NCI-H2171 (cell line): ENCODE results near the gene SCAMP4.
"Not testable (repeated sequence)": the region's sequence is repeated elsewhere in the genome, so short reads cannot be mapped to it uniquely, and the experiment has no call there.

Experiments
- DNase-seq: peaks from one replicate; lab custom pipeline; 2025; lab: John Stamatoyannopoulos, UW

Gene SCAMP4

DNA sequence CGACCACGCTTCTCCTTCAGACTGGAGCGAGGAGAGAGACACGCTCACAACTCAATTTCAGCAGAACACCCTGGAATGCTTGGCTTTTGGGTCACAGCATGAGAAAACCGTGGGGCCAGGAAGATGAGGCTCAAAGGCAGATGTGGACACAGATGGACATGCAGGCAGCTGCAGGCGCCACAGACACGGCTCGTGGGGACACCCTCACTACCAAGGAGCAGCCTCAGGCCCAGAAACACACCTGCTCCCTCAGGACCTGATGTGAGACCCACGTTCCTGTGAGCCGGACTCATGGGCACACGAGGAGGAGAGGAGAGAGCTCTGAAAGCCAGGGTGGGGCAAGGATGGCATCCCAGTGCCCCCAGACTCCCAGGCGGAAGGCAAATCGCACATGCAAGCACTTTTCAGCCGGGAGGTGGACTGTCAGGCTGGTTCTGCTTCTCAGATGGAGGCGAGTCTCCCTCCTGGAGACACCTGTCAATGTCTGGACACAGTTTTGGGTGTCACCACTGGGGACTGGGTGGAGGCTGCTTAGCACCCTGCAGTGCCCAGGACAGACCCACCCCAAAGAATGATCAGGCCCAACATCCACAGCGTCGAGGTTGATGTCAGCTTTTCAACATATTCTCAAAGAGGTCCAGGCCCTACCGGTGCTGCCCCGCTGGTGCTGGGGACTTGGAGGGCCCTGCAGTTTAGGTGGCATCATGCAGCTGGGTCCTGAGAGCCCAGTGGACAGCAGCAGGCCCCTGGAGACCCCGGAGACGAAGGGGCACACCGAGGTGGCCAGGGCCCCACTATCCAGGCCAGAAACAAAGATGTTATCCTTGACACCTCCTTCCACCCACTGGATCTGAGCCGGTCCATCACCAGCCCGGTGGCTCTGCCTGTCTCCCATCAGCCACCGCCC, 22.2 kb upstream of the SCAMP4 start:
- no peak for DNase-seq

DNA sequence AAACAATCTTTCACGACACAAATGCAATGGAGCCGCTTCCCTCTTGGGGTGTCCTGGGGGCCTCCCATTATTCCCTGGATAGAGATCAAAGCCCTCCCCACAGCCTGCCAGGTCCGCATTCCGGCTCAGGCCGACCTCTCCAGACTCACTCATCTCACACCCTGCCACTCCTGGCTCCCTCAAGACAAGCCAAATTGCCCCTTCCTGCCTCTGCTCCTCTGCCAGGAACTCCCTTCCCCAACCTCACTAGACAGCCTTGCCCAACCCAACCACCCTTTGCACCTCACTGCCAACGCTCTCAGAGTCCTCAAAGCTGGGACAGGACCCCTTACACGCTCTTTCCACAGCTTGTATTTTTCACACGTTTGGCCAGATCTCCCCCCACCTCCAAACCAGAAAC, 21.4 kb upstream of the SCAMP4 start:
- no peak for DNase-seq

DNA sequence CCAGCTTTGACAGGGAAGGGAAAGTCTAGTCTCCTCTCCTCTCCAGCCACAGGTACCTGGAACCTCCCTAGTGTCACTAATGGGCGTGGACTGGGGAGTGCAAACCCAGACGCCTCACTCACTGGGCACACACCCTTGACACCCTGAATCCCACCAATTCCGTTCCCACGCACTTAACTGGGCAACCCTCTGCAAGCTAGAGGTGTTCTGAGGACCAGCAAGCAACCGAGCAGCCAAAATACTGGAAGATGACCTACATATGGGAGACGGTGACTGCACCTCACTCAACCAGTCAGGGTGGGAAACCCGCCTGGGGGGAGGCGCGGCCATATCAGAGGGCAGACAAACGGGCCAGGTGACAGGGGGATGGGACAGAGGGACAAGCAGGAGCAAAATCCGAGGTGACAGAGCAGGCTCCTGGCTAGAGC, 20.9 kb upstream of the SCAMP4 start:
- no peak for DNase-seq

DNA sequence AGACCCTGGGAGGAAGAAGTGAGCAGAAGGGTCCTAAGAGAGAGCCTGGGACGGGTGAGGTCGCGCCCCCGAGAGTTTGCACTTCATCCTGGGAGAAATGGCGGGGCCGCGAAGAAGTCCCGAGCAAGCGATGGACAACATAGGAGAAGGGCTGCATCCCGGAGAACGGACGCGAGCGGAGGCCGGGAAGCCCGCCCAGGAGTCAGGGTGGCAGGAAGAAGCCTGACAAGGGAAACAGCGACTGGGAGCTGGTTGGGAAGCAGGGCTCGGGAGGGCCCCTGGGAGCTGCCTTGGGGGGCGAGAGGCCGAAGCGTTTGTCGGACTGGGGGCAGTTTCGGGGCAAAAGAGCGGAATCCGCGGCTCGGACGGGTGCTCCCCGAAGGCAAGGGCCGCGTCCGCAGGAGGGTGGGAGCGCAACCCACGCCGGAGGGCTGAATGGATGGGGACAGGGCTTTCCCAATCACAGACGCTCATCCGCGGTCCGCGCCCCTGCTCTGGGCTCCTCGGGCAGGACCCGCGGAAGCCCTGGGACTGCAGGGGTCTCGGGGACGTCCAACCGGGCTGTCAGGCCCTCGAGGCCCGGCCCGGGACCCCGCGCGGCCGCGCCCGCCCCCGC, 20.4 kb upstream of the SCAMP4 start:
- no peak for DNase-seq

DNA sequence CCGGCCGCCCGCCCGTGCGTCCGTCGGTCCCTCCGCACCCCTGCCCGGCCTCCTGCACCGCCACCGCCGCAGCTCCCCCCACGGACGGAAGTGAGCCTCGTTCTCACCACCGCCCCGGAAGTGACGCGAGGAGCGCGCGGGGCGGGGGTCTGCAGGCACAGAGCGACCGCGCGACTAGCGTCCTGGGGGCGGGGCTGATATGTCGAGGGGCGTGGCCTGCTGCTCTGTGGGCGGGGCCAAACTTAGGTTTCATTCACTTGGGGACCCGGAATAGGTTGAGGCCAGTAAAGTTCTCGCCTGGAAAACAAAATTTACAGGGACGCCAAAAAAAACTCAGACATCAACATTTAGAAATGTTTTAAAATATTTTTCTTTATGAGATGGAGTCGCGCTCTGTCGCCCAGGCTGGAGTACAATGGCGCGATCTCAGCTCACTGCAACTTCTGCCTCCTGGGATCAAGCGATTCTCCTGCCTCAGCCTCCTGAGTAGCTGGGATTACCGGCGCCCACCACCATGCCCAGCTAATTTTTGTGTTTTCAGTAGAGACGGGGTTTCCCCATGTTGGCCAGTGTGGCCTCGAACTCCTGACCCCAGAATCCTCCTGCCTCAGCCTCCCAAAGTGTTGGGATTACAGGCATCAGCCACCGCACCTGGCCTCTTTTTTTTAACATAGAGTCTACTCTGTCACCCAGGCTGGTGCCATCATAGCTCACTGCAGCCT, 19.6 kb upstream of the SCAMP4 start, which contains the start of gene ABHD17A:
Gene ABHD17A, minus strand, starts transcription at position 99 of the 722 bp plus-strand sequence. CDS start 3,930 bp downstream, outside the sequence.
- DNase-seq = peak; percentile 92

DNA sequence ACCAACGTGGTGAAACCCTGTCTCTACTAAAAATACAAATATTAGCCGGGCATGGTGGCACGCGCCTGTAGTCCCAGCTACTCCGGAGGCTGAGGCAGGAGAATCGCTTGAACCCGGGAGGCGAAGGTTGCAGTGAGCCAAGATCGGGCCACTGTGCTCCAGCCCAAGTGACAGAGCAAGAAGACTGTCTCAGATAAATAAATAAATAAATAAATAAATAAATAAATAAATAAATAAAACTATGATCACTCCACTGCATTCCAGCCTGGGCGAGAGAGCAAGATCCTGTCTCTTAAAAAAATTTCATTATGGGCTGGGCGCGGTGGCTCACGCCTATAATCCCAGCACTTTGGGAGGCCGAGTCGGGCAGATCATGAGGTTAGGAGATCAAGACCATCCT, 18.8 kb upstream of the SCAMP4 start:
- not testable (repeated sequence) for DNase-seq

DNA sequence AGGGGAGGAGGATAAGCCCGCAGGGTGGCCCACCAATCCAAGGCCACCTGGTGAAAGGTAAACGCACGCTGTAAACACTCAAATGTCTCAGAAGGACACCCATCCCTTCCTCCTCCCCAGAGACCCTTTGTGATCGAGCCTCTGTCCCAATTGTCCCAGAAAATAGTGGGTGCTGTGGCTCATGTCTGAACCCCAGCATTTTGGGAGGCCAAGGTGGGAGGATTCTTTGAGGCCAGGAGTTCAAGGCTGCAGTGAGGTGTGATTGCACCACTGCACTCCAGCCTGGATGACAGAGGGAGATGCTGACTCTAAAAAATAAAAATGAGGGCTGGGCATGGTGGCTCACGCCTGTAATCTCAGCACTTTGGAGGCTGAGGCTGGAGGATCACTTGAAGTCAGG, 16.8 kb upstream of the SCAMP4 start:
- no peak for DNase-seq

DNA sequence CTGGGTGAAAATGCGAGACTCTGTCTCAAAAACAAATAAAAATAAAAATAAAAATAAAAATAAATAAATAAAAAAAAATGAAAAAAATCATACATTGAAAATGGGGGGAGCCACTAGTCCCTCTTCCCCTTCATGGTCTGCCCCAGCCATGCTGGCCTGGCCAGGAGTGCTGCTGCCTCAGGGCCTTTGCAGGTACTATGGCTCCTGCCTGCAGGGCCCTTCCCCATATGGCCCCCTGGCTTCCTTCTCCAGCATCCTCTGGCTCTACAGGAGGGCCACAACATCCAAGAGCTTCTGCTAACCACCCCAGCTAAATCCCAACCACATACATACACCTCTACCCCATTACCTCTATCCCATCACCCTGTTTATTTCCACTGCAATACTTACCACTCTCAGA, 15.3 kb upstream of the SCAMP4 start:
- DNase-seq = no peak

DNA sequence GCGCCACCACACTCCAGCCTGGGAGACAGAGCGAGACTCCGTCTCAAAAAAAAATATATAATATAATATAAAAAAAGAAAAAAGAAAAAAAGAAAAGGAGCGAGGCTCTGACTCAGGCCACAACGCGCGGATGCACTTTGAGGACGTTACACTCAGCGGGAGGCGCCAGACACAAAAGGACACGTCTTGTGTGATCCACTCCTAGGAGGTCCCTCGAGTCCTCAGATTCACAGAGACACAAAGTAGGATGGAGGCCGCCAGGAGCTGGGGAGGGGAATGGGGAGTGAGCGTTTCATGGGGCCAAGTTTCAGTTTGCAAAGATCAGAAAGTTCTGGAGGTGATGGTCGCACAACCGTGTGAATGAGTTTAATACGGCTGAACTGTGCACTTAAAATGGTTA, 11.4 kb upstream of the SCAMP4 start:
- DNase-seq = no peak

DNA sequence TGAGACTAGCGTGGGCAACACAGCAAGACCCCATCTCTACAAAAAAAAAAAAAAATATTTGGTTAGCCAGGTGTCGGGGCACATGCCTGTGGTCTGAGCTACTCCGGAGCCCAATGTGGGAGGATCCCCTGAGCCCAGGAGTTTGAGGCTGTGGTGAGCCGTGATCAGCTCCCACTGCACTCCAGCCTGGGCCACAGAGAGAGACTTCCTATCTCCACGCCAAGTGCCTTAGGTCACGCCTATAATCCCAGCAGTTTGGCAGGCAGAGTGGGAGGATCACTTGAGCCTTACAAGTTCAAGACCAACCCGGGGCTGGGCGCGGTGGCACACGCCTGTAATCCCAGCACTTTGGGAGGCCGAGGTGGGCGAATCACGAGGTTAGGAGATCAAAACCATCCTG, 8.7 kb upstream of the SCAMP4 start:
- DNase-seq = no peak

DNA sequence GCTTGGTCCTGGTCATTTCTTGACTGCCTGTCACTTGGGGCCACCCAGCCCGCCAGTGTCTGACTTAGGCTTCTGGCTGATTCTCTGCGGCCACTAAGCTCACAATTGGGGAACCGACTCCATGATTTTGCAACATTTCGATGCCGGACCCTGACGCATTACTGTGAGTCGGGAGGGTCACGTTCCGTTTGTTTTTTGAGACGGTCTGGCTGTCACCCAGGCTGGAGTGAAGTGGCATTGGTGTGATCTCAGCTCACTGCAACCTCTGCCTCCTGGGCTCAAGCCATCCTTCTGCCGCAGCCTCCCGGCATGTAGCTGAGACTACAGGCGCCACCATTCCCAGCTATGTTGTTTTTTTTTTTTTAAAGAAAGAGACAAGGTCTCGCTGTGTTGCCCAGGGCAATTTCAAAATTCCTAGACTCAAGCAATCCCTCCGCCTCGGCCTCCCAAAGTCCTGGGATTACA, 3.2 kb upstream of the SCAMP4 start:
- DNase-seq = no peak

DNA sequence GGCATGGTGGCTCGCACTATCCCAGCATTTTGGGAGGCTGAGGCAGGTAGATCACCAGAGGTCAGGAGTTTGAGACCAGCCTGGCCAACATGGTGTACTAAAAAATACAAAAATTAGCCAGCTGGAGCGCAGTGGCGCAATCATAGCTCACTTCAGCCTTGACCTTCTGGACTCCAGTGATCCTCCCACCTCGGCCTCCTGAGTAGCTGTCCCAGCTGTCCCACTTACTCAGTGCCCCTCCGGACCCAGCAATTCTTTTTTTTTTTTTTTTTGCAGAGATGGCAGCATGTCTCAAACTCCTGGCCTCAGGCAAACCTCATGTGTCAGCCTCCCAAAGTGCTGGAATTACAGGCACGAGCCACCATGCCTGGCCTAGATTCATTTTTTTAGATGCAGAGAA, 2.3 kb upstream of the SCAMP4 start:
- DNase-seq = no peak

DNA sequence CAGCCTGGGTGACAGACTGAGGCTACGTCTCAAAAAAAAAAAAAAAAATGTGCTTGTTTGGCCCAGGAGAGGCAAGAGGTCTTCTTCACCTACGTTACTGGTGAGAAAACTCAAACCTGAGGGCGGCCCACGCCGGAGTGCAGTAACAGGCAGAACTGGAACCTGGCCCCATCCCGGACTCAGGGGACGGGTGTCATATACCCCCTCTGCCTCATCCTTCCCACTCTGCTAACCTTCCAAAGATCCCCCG, 414 bp upstream of the SCAMP4 start:
- no peak for DNase-seq

DNA sequence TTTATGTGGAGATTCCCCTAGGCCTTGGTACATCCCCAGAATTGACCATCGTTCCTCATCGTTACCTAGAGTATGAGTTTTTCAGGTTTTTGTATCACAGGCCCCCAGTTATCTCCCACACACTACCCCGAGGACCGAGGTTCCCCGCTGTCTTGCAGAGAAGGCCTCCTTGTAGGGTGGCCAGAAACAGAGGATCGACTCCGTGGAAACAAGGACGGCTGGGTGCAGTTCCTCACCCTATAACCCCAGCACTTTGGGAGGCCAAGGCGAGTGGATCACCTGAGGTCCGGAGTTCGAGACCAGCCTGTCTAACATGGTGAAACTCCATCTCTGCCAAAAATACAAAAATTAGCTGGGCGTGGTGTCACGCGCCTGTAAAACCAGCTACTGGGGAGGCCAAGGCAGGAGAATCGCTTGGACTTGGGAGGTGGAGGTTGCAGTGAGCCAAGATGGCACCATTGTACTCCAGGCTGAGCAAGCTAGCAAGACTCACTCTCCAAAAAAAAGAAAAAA, 720 bp downstream of the SCAMP4 start:
- no peak for DNase-seq

DNA sequence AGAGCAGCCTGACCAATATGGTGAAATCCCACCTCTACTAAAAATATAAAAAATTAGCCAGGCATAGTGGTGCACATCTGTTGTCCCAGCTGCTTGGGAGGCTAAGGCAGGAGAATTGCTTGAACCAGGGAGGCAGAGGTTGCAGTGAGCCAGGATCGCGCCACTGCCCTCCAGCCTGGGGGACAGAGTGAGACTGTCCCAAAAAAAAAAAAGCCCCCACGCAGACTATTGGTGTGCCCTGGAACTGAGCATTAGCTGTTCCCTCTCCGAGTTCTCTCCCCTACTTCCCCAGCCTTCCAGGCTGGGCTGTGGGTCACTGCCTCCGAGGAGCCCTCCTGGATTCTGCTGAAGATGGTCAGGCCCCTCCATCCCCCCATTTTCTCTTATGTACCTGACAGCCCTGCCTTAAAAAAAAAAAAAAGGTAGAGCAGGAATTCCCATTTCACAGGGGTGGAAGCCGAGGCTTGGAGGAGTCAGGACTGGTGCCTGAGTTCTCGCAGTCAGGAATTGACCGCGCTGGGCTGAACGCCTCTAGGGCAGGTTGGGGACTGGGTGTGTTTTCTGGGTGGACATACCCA, 1.9 kb downstream of the SCAMP4 start:
- DNase-seq = no peak

DNA sequence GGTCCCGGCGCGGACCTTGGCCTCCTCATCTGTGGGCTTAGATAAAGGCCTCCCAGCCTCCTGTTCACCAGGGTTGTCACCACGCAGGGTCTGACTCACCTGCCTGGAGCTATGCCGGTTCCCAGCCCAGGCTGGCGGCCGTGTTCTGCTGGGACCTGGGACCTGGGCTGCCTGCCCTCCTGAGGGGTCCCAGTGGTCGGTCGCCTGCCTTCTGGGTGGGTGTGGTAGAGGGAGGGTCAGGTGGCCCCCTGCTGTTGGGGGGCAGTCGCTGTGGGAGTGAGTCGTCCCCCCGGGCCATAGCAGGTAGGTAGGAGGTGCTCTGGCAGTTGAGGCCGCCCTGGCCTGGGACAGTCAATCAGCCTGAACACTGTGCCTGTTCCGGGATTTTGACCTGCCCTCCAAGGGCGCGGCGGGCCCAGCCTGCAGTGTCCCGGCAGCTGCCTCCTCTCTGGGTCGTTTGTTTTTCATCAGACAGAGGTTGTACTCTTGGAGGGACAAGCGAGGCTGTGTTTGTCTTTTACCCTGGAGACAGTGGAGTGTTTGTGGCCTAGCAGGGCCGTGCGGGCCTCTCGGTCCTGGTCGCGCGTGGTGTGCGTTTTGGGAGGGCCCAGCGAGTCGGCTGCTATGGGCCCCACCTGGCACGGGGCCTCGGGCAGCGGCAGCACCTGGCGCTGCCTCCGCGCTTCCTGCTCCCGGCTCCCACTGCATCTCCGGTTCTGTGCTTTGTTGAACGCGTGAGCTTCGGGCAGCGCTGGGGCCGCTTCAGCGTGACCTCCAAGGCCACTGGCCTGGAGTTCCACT, 2.6 kb downstream of the SCAMP4 start:
- no peak for DNase-seq

DNA sequence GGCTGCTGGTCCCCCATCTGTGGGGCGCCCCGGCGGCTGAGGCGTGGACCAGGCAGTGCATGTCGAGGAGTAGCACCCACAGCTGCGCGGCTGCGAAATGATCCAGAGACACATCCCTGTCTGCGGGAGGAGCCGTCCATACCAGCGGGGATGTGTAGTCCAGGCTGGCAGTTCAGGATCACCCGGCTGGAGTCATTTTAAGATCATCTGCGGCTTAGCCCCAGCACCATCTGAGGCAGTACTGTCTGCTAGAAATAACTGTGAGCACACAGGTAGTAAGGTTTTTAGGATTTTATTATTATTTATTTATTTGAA, 3.1 kb downstream of the SCAMP4 start:
- DNase-seq = no peak

DNA sequence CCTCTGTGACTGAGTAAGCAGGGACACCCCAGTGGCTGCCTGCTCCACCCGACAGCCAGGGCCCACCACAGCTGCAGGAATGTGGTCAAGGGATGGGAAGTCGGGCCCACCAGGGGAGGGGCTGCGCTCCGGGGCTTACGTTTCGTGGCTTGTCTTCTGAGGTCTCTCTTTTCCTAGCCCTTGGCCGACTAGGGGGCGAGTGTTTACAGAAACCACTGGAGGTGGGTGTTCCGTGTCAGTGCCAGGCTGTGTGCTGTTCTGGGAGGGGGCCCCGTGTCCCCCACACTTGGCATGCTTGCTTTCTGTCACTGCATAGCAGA, 4.5 kb downstream of the SCAMP4 start:
- no peak for DNase-seq

DNA sequence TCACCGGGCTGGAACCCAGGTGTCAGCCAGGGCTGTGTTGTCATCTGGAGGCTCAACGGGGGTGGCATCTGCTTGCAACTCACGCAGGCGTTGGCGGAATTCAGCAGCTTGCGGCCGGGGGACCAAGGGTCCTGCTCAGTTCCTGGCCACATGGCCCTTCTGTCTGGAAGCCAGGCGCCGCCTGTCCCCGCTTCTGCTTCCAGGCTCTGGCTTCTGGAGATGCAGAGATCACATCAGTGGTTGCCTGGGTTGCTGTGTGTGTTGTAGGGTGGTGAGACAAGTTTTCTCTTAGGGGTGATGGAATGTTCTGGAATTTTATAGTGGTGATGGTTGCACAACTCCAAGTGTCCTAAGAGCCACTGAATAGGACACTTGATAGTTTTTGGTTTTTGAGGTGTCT, 5.0 kb downstream of the SCAMP4 start:
- no peak for DNase-seq

DNA sequence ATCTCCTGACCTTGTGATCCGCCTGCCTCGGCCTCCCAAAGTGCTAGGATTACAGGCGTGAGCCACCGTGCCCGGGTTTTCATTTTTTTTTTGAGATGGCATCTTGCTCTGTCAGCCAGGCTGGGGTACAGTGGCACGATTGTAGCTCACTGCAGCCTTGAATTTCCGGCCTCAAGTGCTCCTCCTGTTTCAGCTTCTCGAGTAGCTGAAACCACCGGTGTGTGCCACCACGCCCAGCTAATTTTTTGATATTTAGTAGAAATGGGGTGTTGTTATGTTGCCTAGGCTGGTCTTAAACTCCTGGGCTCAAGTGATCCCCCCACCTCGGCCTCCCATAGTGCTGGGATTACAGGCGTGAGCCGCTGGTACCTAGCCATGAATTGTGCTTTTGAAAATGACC, 5.9 kb downstream of the SCAMP4 start:
- no peak for DNase-seq

DNA sequence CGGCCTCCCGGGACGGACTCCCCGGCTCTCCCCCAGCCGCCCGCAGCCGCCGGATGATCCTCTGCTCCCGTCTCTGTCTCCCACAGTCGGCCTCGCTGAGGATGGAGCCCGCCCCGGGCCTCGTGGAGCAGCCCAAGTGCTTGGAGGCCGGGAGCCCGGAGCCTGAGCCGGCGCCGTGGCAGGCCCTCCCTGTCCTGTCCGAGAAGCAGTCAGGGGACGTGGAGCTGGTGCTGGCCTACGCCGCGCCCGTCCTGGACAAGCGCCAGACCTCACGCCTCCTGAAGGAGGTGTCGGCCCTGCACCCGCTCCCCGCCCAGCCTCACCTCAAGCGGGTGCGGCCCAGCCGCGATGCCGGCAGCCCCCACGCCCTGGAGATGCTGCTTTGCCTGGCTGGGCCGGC, 6.8 kb downstream of the SCAMP4 start:
- no peak for DNase-seq
